TTC549 (cell line): ENCODE measurements around the gene PHLPP2.

ENCODE experiments used
- FAIRE-seq: peaks from 2 replicates; lab custom pipeline; 2012; peaks lifted over from hg19 to GRCh38; lab: Jason Lieb, UNC

The PHLPP2 gene

GRCh38 chr16:71670537-71670936 is 54.0 kb downstream of the PHLPP2 start:
- no peak for FAIRE-seq

GRCh38 chr16:71669926-71670536 is 54.5 kb downstream of the PHLPP2 start:
- FAIRE-seq, result no peak

DNA sequence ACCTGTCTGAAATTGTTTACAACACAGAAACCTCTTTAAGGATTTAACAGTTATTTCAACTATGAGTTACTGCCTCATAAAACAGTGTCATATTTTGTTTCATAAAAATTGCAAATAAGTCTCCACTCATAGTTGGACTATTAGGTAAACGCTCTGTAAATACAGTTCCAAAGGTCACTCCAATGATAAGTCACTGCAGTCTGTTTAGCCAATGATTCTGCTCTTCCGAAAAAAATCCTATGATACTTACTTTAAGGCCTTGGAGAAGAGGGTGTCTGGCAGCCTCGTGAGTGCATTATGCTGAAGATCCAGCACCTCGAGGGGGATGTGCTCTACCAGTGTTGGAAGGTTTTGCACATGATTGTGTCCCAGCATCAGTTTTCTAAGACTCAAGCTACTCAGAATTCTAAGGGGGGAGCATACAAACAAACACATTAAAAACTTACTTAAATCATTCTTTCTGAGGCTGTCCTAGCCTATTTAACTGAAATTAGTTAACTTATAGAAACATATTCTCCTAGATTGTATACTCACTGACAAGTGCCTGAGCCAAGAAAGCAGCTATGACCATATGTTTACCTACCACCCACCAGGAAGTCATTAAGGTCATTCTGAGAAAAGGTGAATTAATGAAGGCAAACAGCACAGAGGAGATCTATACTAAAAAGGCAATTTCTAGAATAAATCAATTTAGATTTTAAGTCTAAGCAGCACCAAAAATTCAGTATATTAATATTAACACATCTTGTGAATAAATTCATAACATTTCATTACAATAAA is 57.4 kb downstream of the PHLPP2 start:
- no peak for FAIRE-seq

DNA sequence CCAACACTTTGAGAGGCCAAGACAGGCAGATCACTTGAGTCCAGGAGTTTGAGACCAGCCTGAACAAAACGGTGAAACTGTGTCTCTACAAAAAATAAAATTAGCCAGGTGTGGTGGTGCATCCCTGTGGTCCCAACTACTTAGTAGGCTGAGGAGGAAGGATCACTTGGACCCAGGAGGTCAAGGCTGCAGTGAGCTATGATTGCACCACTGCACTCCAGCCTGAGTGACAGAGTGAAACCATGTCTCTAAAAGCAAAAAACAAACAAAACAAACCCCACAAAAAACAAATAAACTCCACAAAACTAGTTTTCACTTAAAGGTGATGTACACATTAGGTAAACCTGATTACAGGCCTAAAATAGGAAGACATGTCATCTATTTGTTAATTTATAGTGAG is 58.2 kb downstream of the PHLPP2 start:
- FAIRE-seq, result no peak

- no peak for FAIRE-seq
Observed at GRCh38 chr16:71659471-71659870, 65.0 kb downstream of the PHLPP2 start.

DNA sequence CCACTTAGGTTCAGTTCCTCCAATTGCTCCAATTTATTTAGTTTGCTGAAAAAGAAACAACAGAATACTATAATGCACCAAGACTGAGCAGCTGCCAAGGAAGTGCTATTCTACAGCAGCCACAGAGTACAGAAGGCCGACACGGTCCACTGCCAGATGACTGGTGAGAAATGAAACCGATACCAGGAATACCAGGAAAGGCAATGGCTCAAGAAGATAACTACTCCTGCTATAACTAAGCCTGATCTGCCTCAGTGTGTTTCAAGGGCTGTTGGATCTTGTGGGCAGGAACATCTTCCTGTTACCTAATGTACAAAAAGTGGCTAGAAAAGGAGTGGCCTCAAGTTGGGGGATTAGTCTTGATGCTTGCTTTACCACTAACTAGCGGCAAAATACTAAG is 65.7 kb downstream of the PHLPP2 start:
- no peak for FAIRE-seq

DNA sequence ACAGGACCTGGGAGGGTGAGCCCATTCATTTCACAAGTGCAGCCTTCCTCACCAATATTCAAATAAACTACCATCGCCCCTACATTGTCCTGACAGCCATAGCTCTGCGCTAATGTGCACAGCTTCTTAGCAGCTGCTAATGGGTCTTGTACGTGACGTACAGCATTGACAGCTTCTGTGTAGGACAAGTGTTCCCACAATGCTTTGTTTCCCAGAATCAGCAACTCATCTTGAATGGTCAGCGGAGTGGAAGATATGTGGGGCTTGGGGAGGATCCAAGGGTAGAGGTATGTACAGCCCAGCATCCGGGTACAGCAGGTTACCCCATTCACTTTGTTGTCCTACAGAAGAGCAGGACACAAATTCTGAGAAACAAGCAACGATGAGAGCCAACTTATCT is 74.8 kb downstream of the PHLPP2 start:
- FAIRE-seq, result no peak

DNA sequence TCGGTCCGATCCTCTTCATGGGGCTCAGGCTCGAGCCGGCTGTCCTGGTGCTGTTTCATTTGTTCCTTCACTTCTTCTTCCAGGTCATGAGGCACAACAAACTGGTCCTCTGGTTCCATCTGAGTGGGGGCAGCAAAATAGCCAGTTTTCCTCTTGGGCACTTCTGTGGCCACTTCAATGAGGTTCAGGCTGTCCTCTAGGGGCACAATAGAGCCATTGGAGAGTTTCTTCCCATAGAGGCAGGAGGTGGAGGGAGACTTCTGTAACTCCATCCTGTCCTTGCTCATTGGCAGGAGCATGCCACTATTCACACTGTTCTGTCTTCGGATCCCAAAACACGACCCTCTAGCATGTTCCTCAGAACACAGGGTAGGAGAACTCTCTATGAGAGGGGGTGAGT is 75.6 kb downstream of the PHLPP2 start:
- no peak for FAIRE-seq

GRCh38 chr16:71648162-71648561 is 76.3 kb downstream of the PHLPP2 start:
- no peak for FAIRE-seq

DNA sequence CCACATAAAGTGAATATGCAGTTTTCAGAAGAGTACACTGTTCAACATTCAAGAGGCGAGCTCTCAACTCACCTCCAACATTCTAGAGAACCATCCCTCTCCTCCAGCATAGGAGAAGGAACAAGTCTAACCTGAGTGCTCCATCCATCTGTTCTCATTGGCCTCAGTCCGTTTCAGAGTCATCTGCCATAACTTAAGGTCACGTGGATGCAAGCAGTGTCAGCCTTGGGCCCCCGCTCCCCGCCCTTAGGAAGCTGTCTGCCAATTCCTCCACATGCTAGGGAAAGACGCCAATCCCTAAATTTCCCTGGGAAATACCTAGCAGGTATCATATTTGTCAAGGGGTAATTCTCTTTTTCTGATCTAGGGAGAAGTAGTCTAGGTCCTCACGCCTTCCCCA is 77.1 kb downstream of the PHLPP2 start:
- no peak for FAIRE-seq

DNA sequence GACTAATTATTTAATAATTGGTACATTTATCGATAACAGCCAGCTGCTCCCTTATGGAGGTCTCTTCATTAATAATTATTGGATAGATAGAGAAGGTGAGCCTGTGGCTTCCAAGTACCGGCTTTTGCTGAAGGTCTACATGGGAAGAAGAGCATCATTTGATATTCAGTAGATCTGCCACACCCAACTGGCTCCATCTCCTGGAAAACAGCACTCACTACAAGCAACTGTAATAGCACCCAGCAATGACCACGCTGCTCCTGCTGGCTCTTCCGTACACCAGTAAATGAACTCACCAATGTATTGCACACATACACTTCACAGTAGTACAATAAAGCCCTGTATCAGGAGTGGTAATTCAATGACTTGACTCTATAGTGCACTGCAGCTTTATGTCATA is 79.1 kb downstream of the PHLPP2 start:
- no peak for FAIRE-seq

- no peak for FAIRE-seq
Observed at GRCh38 chr16:71637398-71637797, 87.1 kb downstream of the PHLPP2 start.

DNA sequence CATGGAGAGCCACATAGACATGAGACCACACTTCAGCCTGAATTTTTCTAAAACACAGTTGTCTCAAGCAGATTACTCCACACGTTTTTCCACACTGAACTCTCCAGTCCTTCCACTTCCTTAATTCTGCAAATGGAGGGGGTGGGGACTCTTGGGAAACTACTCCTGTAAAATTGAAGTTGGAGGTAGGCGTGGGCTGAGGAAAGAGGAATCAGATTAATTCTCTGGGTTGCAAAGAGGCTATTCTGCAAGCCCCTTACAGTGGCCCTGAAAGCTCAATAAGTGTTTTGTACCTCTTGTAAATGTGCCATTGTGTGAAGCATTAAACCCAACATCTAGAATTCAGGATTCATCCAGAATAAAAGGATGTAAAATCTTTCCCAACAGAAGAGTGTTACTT is 88.9 kb downstream of the PHLPP2 start:
- FAIRE-seq, result no peak

DNA sequence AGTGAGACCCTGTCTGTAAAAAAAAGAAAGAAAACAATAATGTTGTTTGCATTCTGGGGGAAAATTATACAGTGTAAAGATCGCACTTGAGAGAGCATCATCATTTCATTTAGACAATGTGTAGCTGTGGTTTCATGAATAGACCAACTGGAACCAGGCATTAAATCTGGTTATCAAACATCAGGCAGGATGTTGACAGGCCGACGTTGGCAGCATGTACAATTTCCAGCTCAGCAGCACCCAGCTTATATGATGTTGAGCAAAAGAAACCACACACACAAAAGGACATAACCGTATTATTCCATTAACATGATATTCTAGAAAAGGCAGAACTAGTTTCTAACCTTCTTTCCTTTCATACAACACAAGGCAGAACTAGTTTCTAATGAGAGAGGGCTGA is 92.7 kb downstream of the PHLPP2 start:
- FAIRE-seq, result no peak

DNA sequence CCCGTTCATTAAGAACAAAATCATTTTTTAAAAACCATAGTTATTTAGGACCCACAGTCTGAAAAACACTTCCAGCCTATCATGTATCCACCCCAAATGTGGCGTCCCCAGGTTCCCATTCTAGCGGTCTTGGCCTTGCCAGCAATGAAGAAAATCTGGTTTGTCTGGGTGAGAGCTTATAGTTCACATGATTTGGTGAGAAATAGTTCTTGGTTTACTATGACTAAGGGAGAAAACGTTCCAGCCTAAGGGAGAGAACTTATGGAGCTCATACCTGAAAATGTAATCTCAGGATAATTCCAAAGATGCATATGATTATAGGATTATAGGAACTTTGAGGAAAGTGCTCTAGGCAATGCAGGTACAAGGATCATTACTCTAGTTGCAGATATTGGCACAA is 93.7 kb downstream of the PHLPP2 start:
- no peak for FAIRE-seq

DNA sequence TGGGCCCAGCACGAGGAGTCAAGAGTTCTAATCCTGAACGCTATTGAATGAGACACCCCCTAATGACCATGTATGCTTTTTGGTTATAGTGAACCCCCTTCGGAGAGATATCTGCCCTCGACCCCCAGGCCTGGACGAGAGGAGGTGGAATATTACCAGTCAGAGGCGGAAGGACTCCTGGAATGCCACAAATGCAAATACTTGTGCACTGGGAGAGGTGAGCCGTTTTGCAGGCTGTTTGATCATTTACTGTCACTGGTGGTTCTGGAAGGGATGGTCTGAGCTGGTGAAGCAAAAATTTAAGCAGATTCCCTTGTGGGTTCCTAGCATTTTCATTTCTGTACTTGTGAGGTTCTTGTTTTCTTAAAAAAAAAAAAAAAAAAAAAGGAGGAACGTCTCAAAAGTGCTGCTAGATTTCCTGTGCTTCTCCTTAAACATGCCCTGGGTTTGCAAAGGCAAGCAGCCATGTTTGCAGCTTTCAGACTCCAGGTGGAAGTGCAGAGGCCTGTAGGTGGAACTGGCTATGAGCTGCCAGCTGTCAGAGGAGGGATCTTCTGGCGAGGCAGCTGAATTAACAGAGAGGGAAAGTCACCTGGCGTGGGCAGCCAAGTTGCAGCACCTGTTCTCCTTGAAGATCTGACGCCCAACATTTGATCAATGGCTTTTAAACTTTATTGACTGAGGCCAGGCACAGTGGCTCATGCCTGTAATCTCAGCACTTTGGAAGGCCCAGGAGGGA is 95.1 kb downstream of the PHLPP2 start:
- FAIRE-seq, result no peak

DNA sequence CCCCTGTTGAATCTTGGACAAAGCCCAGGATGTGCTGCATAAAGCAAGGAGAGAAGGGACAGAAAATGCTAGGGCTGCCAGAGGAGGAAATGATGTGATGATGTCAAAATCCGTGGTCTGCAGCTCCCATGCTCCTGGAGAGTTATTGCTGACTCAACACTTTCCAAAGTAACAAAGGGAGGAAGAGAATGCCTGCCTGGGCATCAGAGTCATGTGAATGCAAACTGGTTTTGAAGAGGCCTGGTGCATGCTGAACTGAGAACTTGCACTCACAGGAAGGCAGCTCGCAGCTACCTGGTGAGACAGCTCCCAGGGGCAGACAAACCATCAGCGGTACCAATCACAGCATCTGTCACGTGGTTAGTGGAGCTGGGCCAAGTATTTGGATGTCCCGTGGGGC is 95.7 kb downstream of the PHLPP2 start:
- FAIRE-seq, result no peak

DNA sequence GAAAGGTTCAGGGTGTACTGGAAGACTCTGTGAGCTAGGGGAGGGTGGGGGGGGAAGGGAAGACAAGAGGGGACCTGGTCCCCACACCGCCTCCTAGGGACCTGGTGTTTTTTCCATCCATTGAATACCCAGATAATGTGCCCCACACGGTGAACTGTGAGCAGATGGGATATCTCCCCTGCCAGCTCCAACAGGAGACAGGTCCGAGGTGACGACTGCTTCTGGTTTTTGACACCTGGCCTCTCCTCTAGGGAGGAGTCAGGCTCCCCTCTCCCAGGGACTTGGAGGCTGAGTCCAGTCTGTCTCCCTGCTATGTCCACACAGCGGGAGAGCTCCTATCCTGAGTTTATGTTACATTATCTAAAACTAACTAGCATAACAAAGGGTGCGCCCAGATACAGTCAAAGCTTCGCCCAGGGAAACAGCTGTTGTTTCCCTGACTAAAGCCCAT is 96.7 kb downstream of the PHLPP2 start:
- no peak for FAIRE-seq

DNA sequence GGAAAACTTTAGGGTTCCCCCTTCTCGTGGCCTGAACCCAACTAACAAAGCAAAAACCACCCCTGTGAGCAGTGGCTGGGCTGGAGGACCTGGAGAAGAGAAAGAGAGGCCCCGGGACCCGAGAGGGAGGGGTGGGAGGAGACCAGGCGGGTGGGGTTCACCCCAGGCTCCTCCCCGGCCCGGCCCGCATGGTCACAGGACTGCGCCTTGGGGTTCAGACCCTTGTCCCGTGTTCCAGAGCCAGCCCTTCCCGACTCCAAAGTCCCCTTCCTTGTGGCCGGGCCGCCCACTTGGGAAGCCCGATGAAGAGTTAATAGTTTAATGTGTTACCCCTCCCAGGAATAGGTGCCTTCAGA is 97.7 kb downstream of the PHLPP2 start:
- FAIRE-seq, result no peak

DNA sequence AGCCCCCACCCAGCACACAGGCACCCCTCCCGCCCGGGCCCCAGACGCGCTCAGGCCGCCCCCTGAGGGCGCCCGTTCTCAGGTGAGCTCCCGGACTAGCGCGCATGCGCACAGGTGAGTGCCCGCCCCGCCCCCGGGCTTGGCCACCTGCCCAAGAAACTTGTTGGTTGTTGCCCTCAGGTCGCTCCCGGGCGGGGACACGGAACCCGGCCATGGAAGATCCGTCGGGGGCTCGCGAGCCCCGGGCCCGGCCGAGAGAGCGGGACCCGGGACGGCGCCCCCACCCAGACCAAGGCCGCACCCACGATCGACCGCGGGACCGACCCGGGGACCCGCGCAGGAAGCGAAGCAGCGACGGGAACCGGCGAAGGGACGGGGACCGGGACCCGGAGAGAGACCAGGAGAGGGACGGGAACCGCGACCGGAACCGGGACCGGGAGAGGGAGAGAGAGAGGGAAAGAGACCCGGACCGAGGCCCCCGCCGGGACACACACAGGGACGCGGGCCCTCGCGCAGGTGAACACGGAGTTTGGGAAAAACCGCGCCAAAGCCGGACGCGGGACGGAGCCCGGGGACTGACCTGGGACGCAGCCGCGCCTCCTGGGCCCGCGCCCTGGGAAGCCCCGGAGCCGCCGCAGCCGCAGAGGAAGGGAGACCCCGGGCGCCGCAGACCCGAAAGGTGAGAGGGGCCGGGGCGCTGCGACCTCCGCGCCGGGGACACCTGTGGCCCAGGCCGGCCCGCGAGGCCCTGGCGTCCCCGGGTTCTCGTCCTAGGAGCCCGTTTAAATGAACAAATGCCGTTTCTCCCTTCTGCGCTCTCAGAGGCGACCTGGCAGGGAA is 98.3 kb downstream of the PHLPP2 start, which contains the start of gene MARVELD3:
Gene MARVELD3, plus strand, starts transcription at position 167 of the 840 bp plus-strand sequence. Its CDS starts 46 bp downstream, at position 213.
- FAIRE-seq, result no peak

GRCh38 chr16:71625113-71625850 is 99.2 kb downstream of the PHLPP2 start:
- FAIRE-seq, result no peak

DNA sequence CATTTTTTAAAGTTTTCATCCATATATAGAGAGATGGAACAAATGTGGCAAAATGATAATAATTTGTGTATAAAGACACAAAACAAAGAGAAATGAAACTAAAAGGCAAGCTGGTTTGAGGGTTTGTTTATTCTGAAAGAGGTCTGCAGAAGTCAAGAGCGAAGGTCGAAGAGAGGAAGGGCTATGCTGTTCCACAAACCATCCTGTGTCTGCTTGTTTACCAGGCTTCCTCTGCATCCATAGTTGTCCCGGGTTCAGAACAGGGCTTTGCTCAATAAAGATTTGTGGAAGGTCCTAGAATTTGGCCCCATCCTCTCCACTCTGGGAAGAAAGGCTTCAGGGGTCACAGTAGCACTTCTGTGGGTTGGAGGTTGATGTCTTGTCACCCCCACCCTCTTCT is 100.9 kb downstream of the PHLPP2 start:
- no peak for FAIRE-seq
